Measurements from ENCODE around the gene PRDM16.

Gene PRDM16

GRCh38 chr1:3139451-3139852, 70.4 kb downstream of the PRDM16 start:
- no peak overlapping the region for H3K27ac ChIP-seq (ENCODE audit: low read depth, low read length, poor library complexity, severe bottlenecking)
- H3K4me1 ChIP-seq (ENCODE audit: insufficient read depth, low read length, severe bottlenecking), result no peaks in the 10 kb centered on the region
- no peak for TF ChIP-seq CTCF (IDR thresholded peaks at IDR 0.05; ENCODE audit: low read length)
- no peak for TF ChIP-seq EZH2 (IDR thresholded peaks at IDR 0.05; ENCODE audit: borderline replicate concordance, low read length)
- no peak overlapping the region for H3K9ac ChIP-seq (ENCODE audit: low read length)
- no peaks in the 10 kb centered on the region for H3K9me3 ChIP-seq (ENCODE audit: low read length)
- no peak overlapping the region for H3K4me3 ChIP-seq (ENCODE audit: low read depth, low read length, poor library complexity, severe bottlenecking)
- H3K36me3 ChIP-seq (ENCODE audit: insufficient read depth, low read length), result no peaks in the 10 kb centered on the region
- H3K4me2 ChIP-seq (ENCODE audit: low read length), result no peak overlapping the region
- H3K27me3 ChIP-seq (ENCODE audit: insufficient read depth, low read length), result no peaks in the 10 kb centered on the region
- H4K20me1 ChIP-seq (ENCODE audit: insufficient read depth, low read length), result no peaks in the 10 kb centered on the region
- no peaks in the 10 kb centered on the region for H3K9me2 ChIP-seq (ENCODE audit: low read depth, low read length)
- H3K79me2 ChIP-seq (ENCODE audit: insufficient read depth, low read length), result no peaks in the 10 kb centered on the region
- no peaks in the 10 kb centered on the region for H3F3A ChIP-seq (ENCODE audit: insufficient read depth, low read length)
- no peak overlapping the region for H2AFZ ChIP-seq (ENCODE audit: low read length)

- Histone ChIP-seq H3K4me1 (ENCODE audit: insufficient read depth, low read length, severe bottlenecking) (no peaks in the 10 kb centered on the region), H3K4me2 (ENCODE audit: low read length) (no peak overlapping the region), H3K4me3 (ENCODE audit: low read depth, low read length, poor library complexity, severe bottlenecking) (no peak overlapping the region), H2AFZ (ENCODE audit: low read length) (no peak overlapping the region), H4K20me1 (ENCODE audit: insufficient read depth, low read length) (no peaks in the 10 kb centered on the region), H3F3A (ENCODE audit: insufficient read depth, low read length) (no peaks in the 10 kb centered on the region), H3K79me2 (ENCODE audit: insufficient read depth, low read length) (no peaks in the 10 kb centered on the region), H3K27ac (ENCODE audit: low read depth, low read length, poor library complexity, severe bottlenecking) (no peak overlapping the region), H3K27me3 (ENCODE audit: insufficient read depth, low read length) (no peaks in the 10 kb centered on the region), H3K9me2 (ENCODE audit: low read depth, low read length) (no peaks in the 10 kb centered on the region), H3K9me3 (ENCODE audit: low read length) (no peaks in the 10 kb centered on the region), H3K36me3 (ENCODE audit: insufficient read depth, low read length) (no peaks in the 10 kb centered on the region), H3K9ac (ENCODE audit: low read length) (no peak overlapping the region)
- TF ChIP-seq CTCF (IDR thresholded peaks at IDR 0.05; ENCODE audit: low read length) (no peak), EZH2 (IDR thresholded peaks at IDR 0.05; ENCODE audit: borderline replicate concordance, low read length) (no peak)
Measured at GRCh38 chr1:3139871-3140361, 70.9 kb downstream of the PRDM16 start.

- H3K36me3 ChIP-seq (ENCODE audit: insufficient read depth, low read length), result no peaks in the 10 kb centered on the region
- TF ChIP-seq CTCF (IDR thresholded peaks at IDR 0.05; ENCODE audit: low read length), result no peak
- TF ChIP-seq EZH2 (IDR thresholded peaks at IDR 0.05; ENCODE audit: borderline replicate concordance, low read length), result no peak
- no peaks in the 10 kb centered on the region for H3F3A ChIP-seq (ENCODE audit: insufficient read depth, low read length)
- H3K9me3 ChIP-seq (ENCODE audit: low read length), result no peaks in the 10 kb centered on the region
- H3K9ac ChIP-seq (ENCODE audit: low read length), result no peak overlapping the region
- no peaks in the 10 kb centered on the region for H3K27me3 ChIP-seq (ENCODE audit: insufficient read depth, low read length)
- no peak overlapping the region for H3K4me3 ChIP-seq (ENCODE audit: low read depth, low read length, poor library complexity, severe bottlenecking)
- H3K27ac ChIP-seq (ENCODE audit: low read depth, low read length, poor library complexity, severe bottlenecking), result no peak overlapping the region
- no peaks in the 10 kb centered on the region for H4K20me1 ChIP-seq (ENCODE audit: insufficient read depth, low read length)
- no peaks in the 10 kb centered on the region for H3K9me2 ChIP-seq (ENCODE audit: low read depth, low read length)
- no peaks in the 10 kb centered on the region for H3K79me2 ChIP-seq (ENCODE audit: insufficient read depth, low read length)
- no peak overlapping the region for H2AFZ ChIP-seq (ENCODE audit: low read length)
- H3K4me1 ChIP-seq (ENCODE audit: insufficient read depth, low read length, severe bottlenecking), result no peaks in the 10 kb centered on the region
- H3K4me2 ChIP-seq (ENCODE audit: low read length), result no peak overlapping the region
Measured at GRCh38 chr1:3140437-3140836, 71.4 kb downstream of the PRDM16 start.

Measured in OCI-LY1 (cell line).